Measurements from ENCODE around the gene NXPH4. TPM values are rescaled to one million over a fixed set of nuclear protein-coding genes. Genes with fewer than 3 reads are reported as not detected.

Gene NXPH4
- total RNA-seq, 1 donor from 2014 or later: 6.7 TPM

DNA sequence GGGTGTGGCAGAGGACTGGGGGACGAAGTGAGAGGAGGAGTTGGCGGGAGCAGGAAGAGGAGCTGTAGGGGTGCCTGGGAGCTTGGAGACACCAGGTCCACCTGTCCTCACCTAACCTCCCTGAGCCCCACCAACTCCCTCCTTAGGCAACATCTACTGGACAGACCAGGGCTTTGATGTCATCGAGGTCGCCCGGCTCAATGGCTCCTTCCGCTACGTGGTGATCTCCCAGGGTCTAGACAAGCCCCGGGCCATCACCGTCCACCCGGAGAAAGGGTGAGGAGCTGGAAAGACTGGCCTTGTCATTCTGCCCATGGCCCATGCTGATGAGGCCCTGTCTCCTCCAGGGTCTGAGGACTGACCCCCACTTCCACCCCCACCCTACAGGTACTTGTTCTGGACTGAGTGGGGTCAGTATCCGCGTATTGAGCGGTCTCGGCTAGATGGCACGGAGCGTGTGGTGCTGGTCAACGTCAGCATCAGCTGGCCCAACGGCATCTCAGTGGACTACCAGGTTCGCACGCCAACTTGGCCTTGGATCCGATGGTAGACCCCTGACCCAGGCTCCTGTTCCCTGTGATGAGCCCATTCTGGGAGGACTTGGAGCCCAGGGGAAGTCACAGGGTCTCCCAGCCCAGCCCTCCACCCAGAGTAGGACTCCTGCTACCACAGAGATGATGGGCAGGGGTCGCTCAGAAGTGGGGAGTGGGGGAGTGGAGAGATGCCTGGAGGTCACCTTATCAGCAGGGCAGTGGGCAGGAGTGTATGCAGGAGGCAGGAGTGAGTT lies 32.5 kb upstream of the NXPH4 start:
- ATAC-seq: no peak

DNA sequence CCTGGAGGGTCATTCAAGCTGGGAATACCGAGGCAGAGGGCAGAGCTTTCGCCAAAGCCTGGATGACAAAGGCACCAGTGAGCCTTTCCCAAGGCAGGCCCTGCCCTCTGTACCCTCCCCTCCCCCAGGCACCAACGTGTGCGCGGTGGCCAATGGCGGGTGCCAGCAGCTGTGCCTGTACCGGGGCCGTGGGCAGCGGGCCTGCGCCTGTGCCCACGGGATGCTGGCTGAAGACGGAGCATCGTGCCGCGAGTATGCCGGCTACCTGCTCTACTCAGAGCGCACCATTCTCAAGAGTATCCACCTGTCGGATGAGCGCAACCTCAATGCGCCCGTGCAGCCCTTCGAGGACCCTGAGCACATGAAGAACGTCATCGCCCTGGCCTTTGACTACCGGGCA lies 31.2 kb upstream of the NXPH4 start:
- no peak for ATAC-seq

DNA sequence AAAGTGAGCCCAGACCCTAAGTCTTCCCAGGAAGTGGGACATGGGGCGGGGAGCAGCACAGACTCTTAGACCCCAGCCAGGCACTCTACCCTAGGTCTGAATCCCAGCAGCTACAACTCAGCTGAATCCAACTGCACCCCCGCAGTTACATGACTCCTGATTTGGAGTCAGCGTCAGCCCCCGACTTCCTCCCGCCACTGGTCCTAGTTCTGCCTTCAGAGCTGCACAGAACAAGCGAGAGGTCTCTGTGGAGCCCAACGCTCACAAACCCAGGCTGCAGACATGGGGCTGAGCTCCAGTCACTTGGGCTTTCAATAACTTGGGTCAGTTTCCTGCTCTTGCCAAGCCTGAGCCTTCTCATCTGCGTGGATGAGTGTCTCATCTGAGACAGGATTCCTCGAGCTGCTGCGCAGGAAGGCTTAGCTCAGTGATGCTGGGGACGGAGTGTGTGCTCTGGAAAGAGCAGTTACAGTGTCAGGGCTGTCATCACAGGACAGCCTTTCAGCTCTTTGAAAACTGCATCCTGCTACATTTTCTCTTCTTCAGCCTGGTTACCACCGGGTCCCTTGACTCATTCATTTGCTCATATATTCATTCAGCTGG lies 30.6 kb upstream of the NXPH4 start:
- ATAC-seq: no peak

DNA sequence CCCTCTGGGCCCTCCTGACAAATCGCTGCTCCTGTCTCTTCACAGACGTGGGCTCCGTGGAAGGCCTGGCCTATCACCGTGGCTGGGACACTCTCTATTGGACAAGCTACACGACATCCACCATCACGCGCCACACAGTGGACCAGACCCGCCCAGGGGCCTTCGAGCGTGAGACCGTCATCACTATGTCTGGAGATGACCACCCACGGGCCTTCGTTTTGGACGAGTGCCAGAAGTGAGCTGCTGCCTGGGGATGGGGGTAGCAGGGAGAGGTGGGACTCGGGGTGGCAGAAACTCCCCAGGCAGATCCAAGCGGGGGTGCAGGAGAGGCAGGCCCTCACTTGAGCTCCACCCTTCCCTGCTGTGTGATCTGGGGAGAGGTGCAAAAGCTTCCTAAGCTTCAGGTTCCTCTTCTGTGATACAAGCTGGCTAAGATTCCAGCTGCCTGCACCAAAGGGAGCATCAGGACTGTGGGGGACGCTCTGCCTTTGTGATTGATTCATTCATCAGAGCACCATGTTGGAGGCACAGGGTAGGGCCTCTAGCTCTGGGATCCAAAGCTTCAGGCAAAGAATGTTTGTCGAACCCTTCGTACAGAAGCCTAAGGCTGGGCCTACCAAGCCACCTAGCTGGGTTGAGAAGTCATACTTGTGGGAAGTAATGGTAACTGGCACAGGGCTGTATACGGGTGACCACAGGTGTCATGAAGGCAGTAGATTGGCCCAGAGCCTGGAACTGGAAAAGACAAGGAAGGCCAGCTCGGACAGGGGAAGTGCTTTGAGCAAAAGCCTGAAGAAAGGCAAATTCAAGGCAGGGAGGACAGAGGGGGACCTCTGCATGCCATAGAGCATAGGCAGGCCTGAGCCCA lies 29.1 kb upstream of the NXPH4 start:
- no peak for ATAC-seq

DNA sequence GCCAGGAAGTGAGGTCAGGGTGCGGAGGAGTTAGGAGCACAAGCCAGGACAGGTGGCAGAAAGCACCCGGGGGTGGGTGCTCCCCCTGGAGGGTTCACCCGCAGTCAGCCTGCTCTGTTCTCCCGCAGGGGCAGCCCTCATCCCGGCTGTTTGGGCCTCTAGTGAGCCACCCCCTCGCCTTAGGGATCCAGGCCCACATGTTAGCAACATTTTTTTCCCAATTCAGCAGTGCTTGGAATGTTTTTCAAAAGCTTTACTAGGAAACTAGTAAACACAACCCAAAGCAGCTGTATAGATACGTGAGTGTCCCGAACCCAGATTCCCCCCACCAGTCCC lies 28.5 kb upstream of the NXPH4 start:
- no peak for ATAC-seq

DNA sequence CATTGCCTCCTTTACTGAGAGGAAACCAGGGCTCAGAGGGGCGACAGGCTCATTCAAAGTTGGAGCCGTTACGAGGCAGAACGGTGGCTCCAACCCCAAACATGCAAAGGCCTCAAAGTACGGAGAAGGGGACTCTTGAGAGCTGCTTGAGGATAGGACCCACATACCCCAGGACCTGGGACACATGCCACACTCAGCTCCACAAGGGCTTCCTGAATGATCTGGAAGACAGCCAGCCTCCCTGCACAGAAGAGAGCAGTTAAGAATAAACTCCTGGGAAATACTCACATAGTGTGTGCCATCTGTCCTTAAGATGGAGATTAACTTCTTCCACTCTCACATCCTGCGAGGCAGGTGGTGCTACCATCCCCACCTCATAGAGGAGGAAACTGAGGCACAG lies 26.6 kb upstream of the NXPH4 start:
- no peak for ATAC-seq

DNA sequence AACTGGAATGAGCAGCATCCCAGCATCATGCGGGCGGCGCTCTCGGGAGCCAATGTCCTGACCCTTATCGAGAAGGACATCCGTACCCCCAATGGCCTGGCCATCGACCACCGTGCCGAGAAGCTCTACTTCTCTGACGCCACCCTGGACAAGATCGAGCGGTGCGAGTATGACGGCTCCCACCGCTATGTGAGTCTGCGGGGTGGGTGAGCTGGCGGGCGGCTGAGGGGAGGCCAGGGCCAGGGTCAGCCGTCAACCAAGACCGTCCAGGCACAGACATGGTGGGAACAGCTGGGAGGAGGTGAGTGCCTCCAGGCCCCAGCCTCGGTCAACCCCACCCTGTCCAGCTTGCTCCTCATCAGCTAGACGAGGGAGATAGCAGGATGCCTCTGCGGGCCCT lies 25.8 kb upstream of the NXPH4 start:
- no peak for ATAC-seq

DNA sequence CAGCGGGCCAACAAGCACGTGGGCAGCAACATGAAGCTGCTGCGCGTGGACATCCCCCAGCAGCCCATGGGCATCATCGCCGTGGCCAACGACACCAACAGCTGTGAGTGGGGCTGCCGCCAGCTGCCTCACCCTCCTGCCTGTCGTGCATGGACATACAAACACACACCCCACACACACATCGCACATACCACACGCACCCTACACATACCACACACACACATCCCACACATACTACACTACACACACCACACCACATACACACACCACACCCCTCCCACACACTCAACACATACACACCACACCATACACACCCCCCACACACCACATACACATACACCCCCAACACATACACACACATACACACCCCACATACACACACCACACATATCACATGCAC lies 25.2 kb upstream of the NXPH4 start:
- no peak for ATAC-seq

DNA sequence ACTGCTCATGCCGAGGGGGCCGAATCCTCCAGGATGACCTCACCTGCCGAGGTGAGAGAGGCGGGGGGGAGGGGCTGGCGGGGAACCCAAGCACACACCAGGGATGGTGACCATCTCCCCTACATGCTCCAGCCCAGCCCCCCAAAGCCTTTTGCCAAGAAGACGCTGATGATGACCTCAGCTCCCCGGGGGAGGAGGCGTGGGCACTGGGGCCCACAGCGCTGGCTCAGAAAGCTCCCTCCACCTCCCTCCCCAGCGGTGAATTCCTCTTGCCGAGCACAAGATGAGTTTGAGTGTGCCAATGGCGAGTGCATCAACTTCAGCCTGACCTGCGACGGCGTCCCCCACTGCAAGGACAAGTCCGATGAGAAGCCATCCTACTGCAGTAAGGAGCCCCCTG lies 23.7 kb upstream of the NXPH4 start:
- no peak for ATAC-seq

DNA sequence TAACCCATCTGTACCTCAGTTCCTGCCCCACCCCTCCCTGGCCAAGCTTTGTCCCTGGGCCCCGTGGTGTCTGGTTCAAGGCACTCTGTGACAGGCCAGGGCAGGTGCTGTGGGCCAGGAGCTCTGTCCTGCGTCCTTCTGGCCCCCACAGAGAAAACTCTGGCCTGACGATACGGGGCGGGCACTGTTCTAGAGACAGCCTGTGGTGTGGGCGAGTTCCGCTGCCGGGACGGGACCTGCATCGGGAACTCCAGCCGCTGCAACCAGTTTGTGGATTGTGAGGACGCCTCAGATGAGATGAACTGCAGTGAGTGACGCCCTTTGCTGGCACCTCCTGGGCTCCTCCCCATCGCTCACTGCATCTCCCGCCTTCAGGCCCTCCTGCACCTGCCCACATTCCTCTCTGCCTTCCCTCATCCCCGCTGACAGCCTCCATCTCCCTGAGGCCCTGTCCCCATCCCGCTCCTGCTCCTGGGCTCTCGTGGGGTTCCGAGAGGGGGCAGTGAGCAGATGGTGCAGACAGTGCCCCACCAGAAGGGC lies 22.8 kb upstream of the NXPH4 start:
- no peak for ATAC-seq

DNA sequence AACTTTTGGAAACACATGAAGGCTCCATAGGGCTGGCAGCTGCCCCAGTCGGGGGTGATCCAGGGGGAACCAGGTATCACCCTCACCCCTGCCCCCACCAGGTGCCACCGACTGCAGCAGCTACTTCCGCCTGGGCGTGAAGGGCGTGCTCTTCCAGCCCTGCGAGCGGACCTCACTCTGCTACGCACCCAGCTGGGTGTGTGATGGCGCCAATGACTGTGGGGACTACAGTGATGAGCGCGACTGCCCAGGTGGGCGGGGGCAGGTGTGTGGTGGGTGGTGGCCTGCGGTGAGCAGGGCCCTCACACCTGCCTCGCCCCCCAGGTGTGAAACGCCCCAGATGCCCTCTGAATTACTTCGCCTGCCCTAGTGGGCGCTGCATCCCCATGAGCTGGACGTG lies 22.3 kb upstream of the NXPH4 start:
- ATAC-seq: no peak

DNA sequence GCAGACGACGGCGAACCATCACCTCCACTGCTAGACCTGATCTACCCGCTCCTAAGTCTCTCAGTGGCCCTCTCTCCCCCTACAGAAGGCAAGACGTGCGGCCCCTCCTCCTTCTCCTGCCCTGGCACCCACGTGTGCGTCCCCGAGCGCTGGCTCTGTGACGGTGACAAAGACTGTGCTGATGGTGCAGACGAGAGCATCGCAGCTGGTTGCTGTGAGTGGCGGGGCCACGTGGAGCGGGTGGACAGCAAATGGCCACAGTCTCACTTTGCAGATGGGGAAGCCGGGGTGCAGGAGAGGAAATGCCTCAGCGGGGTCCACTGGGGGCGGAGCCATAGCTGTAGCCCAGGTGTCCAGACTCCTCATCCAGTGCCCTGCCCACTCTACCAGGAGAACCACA lies 21.4 kb upstream of the NXPH4 start:
- ATAC-seq: no peak

DNA sequence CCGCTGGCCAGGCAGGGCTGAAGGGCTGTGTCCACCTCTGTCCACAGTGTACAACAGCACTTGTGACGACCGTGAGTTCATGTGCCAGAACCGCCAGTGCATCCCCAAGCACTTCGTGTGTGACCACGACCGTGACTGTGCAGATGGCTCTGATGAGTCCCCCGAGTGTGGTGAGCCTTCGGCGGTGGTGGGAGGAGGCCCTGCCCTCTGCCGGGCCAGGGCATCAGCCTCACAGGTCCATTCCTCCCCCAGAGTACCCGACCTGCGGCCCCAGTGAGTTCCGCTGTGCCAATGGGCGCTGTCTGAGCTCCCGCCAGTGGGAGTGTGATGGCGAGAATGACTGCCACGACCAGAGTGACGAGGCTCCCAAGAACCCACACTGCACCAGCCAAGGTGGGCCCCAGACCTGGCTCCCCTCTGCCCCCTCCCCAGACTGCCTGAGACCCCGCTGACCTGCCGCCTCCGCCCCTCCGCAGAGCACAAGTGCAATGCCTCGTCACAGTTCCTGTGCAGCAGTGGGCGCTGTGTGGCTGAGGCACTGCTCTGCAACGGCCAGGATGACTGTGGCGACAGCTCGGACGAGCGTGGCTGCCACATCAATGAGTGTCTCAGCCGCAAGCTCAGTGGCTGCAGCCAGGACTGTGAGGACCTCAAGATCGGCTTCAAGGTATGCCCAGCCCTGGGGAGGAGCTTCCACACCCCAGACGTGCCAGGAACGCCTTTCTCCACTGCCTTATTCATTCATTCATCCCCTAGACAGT lies 20.8 kb upstream of the NXPH4 start:
- no peak for ATAC-seq

DNA sequence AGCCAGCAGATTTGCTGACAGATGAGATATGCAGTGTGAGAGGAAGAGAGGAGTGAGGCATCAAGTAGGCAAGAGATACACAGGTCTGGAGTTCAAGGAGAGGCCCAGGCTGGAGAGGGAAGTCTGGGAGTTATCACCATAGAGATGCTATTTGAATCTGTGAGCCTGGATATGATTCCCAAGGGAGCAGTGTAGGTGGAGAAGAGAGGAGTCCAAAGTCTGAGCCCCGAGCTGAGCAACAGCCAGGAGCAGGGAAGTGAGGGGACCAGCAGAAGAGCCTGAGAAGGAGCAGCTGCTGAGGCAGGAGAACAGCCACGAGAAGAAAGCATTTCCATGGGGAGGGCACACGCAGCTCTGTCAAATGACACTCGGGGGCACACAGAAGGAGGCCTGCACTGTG lies 20.2 kb upstream of the NXPH4 start:
- ATAC-seq: no peak

DNA sequence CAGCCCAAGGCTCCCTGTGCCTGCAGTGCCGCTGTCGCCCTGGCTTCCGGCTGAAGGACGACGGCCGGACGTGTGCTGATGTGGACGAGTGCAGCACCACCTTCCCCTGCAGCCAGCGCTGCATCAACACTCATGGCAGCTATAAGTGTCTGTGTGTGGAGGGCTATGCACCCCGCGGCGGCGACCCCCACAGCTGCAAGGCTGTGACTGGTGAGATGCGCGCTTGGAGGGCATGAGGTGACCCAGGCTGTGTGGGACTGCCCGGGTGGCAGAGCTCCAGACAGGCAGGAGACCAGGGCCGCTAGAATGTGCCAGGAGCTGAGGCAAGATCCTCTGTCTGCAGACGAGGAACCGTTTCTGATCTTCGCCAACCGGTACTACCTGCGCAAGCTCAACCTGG lies 19.6 kb upstream of the NXPH4 start:
- no peak for ATAC-seq

DNA sequence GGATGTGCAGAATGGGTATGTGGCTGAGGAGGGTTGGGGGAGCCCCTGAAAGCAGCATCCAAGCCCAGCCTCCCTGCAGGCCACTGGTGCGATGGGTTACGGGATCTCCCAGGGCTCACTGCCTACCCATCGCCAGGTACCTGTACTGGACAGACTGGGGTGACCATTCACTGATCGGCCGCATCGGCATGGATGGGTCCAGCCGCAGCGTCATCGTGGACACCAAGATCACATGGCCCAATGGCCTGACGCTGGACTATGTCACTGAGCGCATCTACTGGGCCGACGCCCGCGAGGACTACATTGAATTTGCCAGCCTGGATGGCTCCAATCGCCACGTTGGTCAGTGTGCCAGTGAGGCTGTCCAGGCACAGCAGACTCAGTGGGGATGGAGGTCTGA lies 18.3 kb upstream of the NXPH4 start:
- no peak for ATAC-seq

DNA sequence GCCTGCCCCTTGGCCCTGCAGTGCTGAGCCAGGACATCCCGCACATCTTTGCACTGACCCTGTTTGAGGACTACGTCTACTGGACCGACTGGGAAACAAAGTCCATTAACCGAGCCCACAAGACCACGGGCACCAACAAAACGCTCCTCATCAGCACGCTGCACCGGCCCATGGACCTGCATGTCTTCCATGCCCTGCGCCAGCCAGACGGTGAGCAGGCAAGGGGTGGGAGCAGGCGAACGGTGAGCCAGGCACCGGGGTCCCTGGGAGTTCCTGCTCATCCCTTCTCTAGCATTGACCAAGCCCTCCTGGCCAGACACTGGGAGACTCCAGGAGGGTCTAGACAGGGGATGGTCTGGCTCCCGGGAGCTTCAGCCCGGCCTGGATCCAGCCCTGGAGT lies 17.4 kb upstream of the NXPH4 start:
- ATAC-seq: no peak

DNA sequence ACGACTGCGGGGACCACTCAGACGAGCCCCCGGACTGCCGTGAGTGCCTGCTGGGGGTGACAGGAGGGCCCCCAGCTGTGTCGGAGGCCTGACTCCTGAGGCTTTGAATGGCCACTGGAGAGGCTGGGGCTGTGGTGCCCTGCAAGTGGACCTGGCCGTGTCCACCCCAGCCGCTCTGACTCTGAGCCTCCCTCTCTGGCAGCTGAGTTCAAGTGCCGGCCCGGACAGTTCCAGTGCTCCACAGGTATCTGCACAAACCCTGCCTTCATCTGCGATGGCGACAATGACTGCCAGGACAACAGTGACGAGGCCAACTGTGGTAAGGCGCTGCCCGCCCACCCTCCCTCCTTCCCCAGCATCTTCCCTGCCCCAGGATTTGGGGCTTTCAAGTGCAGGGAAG lies 16.1 kb upstream of the NXPH4 start:
- no peak for ATAC-seq

DNA sequence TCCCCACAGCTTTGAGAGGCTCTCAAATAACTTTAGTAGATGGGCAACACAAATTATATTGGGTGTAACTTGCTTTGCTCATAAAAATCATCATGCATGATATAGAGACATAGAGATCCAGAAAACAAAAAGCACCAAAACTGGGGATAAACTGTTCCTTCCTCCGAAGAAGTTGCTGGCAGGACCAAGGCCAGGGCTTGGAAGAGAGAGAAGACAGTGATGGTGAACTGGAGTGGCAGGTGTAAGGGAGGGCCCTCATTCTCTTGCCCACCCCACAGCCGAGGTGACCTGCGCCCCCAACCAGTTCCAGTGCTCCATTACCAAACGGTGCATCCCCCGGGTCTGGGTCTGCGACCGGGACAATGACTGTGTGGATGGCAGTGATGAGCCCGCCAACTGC lies 15.4 kb upstream of the NXPH4 start:
- no peak for ATAC-seq

DNA sequence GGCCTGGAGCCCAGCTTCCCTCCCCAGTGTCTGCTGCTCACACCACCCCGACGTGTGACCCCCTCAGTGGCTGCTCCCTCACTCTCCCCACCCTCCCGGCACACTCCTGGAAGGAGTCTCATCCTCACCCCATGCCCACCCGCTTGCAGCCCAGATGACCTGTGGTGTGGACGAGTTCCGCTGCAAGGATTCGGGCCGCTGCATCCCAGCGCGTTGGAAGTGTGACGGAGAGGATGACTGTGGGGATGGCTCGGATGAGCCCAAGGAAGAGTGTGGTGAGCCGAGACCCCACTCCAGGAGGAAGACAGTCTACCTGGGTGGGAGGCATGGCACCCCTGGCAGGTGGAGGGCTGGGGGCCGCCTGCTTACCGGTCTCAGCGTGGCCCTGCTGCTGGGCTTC lies 15.0 kb upstream of the NXPH4 start:
- no peak for ATAC-seq

DNA sequence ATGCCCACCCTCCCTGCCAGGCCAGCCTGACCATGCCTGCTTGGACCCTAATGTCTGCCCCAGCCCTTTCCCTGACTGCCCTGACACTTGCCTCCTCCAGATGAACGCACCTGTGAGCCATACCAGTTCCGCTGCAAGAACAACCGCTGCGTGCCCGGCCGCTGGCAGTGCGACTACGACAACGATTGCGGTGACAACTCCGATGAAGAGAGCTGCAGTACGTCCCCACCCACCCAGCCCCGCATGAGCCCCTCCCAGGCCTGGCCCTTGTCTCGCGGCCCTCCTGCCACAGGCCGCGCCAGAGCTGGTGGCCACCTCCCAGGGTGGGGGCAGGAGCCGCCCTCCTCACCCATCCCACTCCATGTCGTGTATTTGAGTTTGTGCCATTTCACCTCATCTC lies 14.3 kb upstream of the NXPH4 start:
- no peak for ATAC-seq

DNA sequence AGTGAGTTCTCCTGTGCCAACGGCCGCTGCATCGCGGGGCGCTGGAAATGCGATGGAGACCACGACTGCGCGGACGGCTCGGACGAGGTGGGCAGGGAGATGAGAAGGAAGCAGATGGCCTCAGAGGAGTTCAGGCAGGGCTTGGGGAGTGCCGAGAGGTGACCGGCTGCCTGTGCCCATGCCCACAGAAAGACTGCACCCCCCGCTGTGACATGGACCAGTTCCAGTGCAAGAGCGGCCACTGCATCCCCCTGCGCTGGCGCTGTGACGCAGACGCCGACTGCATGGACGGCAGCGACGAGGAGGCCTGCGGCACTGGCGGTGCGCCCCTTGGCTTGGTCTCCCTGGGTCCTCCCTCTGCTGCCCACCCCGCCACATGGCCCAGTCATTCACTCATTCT lies 13.4 kb upstream of the NXPH4 start:
- no peak for ATAC-seq

DNA sequence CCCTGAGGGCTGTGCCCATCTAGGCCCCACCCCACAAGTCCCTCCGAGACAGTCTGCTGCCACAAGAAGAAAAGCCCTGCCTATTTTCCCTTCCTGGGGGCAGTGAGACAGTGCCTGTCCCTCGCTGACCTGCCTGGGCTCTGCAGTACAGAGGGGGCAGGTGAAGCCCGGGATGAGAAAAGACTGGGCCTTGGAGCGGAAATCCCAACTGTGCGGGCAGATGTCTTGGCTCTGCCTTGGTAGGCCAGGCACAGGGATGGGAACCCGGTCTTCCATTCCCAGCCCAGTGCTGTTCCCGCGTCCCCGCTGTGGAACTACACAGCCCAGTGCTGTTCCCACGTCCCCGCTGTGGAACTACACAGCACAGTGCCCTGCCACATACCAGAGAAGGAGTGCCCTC lies 12.8 kb upstream of the NXPH4 start:
- no peak for ATAC-seq

Data from esophagus mucosa (tissue), 1 donor.